NCI-H1694 treated with DMSO at 0.1 percent for 48 hours (cell line): ENCODE data around the gene TIMM10B.

Experiments
- DNase-seq: peaks from one replicate; lab custom pipeline; 2025; lab: John Stamatoyannopoulos, UW

Gene TIMM10B

DNA sequence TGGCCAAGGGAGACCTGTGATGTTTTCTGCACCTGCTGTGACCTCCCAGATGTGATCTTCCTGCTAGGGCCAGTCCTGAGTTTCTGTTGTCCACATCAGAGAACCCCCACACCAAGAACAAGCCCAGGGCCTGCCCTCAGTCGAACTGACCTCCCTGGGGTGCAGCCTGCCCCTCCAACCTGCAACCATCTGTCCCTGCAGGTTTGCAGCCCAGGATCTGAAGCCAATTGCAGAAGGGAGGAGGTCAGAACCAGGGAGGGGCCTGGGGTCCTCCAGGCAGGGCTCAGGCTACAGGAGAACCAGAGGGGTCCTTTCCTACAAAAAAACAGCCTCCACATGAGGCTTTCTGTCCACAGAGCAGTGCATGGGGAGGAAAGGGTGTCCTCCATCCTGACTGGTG is 8.4 kb upstream of the TIMM10B start:
- DNase-seq = no peak

DNA sequence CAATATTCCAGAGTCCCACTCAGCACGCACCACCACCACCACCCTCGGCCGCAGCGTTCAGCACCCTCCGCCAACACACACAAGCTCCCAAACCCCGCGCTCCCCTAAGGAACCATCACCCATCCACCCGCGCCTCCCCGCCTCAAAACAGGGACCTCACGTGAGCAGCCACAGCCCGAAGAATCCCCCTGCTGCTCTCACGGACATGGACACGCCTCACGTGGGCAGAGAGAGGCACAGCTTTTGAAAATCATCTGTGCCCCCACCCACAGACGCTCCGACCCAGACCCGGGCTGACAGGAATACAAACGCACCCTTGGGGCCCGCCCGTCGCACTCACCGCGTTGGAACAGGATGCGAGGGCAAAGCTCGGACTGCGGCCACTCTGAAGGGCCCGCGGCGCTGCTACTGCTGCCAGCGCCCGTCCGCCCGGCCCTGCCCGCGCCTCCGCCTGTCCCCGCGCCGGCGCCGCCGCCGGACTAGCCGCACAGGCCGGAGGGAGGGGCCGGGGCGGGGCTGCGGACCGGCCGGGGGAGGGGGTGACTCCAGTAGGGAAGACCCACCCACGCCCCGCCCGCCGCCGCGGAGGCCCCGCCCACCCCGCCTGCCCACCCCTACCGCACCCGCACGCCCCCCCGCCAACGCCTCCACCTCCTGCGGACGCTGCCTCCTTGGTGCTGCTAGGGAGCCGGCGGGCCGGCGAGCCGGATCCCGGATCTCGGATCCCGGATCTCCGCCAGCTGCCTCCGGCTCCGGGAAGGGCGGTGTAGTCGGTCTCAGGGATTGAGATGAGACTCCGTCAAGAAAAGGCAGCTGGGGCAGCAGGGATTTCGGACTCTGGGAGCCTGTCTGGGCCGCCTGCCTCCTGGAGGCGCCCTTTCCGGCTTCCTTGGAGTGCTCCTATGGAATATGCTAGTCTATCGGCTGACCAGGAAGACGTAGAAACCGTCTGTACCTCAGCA is 7.6 kb upstream of the TIMM10B start, which contains the start of gene TRIM3:
Gene TRIM3, minus strand, starts transcription at position 491 of the 962 bp plus-strand sequence. CDS start 8,246 bp downstream, outside the sequence.
- peak; percentile 6 for DNase-seq

DNA sequence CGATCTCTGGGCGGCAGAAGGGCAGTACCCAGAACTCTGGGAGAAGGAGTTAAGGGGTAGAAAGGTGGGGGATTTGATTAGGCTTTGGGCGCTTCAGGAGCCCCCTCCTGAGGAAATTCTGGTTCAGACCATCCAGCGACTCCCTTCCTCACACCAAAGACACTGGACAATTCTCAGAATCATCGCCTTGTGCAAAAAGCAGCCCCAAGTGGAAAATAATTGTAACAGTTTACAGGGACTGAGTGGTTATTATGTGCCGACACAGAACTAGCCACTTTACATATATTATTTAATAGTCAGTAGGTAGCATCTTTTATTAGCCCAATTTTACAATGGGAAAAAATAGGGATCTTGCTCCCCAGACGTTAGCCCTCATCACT is 6.9 kb upstream of the TIMM10B start:
- DNase-seq = no peak

DNA sequence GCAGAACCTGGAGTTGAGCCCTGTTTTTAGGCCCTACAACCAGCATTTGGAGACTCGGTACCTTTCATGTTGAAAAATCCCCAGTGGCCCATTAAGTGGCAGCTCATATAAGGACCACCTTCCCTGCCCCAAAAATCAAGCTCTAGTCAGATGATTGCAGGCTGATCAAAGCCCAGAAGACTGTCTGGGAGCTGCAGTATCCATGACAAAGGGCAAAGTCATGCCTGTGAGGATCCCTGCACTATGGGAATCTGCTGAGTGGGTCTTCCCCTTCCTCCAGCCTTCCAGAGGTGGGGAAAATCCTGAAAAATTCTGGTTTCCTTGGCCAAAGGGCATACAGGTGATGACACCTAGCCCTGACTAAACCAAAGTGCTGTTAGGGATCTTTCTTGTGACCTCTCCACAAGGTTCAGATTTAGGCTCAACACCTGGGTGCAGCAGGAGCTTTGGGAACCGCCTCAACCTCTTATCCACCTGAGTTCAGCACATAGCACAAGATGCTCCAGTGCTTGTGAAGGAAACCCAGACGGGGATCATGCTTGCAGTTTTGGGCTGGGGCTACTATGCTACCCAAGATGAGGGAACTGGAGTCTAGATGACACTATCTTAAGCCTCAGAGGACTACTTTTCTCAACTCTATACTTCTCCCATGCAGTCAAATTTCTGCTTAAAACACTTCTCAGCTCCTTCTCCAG is 6.3 kb upstream of the TIMM10B start:
- DNase-seq = no peak

DNA sequence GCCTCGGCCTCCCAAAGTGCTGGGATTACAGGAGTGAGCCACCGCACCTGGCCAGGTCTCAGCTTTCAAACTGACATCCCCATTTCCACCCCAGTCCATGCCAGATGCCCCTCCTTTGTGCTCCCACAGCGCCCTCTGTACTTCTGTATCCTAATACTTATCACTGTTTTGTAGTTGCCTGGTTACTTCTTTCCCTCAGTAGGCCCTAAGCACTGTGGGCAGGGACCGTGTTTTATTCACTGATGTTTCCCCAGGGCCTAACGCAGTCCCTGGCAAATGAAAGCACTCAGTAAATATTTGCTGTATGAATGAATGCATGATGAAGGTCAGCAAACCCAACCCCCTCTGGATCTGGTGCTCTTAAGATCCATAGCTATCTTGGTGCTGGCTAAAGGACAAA is 5.4 kb upstream of the TIMM10B start:
- DNase-seq = no peak

DNA sequence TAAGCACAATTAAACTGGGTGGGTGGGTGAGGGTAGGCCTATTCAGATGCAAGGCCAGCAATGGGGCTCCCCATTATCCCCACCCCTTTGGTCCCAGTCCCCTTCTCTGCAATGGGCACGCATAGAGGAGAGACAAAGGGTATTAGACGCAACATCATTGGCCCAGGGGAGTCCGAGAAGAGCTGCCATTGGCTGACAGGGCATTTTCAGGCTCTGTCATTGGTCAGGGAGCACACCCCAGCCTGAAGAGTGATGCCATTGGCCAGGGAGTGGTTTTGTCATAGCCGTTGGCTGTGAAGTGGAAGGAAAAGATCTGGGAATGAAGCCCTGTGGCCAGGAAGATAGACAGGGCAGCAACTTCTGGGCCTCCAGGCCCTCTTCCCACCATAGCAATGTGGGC is 4.7 kb upstream of the TIMM10B start:
- DNase-seq = no peak

DNA sequence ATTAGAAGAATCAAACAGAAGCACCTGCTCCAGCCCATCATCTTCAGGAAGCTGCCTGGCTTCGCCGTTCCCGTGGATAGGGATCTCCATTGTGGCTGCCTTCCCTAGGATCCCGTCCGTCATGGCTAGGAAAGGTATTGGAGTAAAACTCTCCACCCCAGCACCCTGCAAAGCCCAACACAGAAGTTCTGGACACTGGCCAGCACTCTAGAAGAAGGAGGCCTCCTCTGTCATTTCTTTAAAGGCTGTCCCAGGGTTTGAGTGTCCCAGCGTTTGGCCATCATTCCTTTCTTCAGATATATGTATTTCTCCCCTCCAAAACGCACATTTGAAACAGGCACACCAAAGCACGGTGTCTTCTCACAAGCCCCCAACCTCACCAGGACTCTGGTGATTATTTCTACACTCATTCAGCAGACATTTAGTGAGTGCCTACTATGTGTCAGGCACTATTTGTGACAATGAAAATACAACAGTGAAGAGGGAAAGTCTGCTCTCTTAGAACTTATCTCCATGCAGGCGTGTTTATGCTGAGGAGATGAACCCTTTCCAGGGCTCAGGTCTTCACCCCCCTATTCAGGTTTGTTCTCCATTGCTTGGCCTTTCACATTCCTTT is 894 bp upstream of the TIMM10B start:
- no peak for DNase-seq

DNA sequence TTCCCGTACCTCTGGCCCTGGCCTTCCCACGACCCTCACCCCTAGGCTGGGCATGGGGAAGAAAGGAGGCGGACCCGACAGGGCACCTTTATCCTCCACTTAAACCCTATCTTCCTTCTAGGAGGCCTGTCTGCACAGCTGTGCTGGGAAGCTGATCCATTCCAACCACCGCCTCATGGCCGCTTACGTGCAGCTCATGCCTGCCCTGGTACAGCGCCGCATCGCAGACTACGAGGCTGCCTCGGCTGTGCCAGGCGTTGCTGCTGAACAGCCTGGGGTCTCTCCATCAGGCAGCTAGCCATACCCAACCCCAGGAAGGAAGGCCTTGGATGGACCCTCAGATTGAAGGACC is 599 bp downstream of the TIMM10B start:
- no peak for DNase-seq

DNA sequence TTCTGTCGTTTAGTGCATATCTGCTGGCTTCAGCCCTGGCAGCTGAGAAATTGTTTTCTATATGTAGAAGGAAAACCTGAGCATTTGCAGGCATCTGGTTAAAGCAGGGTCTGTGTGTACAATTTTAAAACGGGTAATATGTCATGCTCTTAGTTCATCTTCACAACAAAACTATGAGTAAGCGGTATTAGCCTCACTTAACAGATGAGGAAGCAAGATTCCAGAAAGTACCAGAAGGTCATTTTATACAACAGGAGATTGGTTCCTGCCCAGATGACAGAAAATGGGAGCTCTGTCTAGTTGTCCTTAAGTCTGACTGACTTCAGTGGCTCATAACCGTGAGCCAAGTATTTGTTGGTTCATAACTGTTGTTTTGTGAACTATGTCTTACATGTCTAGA is 1.1 kb downstream of the TIMM10B start:
- no peak for DNase-seq

DNA sequence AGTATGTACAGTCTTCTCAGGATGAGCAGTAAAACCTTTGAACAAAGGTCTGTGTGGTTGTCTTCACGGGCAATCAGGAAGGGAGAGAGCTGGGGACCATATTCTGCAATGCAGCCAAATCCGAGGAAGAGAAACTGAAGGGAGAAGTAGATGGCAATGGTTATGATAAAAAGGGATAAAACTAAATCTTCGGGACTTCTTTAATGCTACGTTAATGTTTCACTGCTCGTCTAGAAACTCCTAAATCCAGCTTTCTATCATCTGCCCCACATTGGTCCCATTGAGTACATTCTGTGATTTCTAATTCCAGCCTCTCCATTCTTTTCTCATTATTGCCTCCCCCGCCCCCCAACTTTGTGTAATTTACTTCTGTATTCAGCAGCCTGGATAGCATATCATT is 1.7 kb downstream of the TIMM10B start:
- no peak for DNase-seq

DNA sequence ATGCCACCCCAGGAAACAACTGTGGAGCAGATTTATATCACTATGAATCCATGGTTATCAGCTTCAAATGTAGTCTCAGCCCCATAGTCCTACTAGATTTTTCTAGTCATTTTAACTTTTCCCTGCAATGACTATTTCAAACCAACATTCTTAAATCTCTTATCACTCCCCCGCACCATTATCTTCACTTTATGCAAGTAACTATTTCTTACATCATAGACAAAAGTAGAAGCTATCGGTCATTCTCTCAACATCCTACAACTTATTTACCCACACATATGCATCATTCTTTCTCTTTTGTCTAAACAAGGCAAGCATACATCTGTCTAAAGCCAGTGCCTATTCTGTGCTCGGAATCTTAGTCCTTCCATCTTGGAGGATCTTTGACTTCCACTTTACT is 4.4 kb downstream of the TIMM10B start:
- DNase-seq = no peak

DNA sequence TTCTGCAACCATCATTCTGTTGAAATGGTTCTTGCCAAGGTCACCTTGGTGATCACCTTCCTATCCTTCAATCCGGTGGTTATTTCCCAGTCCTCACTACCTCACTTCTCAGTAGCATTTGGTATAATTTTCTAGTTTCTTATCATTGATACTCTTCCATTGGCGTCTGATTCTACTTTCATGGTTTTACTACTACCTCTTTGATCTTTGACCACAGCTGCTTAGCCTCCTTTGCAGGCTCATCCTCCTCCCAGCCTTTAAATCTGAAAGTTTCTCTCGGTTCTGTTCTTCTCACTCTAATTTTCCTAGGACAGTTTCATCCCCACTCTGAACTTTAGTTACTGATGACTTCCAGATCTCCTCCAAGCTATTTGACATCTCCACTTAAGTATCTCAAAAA is 5.0 kb downstream of the TIMM10B start:
- no peak for DNase-seq

DNA sequence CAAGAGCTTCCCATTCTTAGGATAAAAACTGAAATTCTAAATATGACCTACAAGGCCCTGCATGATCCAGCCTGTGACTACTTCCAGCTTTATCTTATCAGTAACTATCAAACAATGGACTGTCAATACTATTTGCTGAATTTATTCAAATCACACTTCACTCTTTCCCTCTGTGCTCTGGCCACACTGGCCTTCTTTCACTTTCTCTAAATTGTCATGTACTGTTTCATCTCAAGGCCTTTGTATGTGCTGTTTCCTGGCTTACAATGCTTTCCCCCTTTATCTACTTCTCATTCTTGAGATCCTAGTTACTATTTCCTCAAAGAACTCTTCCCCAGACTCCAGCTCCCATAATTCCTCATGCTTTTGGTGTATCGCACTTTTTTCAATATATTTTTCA is 5.6 kb downstream of the TIMM10B start:
- no peak for DNase-seq

DNA sequence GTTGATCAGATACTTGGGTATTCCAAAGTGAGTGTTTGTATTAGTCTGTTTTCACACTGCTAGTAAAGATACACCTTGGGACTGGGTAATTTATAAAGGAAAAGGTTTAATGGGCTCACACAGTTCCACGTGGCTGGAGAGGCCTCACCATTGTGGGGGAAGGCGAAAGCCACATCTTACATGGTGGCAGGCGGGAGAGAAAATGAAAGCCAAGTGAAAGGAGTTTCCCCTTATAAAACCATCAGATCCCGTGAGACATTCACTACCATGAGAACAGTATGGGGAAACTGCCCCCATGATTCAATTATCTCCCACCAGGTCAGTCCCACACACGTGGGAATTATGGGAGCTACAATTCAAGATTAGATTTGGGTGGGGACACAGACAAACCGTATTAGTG is 7.0 kb downstream of the TIMM10B start:
- DNase-seq = no peak

DNA sequence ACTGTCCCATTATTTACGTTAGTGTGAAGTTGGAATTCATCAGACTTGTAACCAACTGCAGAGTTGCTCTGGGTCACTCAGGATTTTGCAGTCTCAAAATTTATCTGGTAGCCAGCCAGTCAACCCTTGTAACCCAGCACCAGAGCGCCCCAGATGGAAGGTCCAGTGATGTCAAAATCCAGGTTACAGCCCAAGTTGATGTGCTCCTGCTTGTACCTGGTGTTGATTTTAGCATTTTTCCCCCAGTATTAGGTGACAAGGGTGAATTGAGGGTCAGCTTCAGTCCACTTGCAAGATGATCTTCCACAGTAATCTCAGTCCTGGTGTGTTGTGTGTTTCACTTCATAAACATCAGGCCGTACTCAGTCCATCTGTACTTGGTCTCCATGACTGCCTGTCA is 7.5 kb downstream of the TIMM10B start:
- DNase-seq = no peak

DNA sequence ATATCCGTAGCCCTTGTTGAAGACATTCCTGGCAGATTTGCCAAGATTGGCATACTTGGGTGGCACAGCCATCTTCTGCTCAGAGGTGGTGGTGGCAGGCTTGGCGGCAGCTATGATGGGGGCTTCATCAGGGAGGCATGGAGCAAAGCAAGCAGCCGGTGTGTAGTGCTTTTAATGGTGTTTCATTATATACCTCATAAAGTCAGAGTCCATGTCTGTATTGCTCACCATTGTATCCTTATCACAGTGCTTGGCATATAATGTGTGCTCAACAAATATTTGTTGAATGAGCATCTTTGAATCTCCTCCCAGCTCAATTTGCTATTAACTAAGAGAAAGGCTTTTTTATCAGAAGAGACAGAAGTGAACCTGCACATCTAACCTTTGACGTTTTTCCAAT is 8.0 kb downstream of the TIMM10B start:
- DNase-seq = no peak

DNA sequence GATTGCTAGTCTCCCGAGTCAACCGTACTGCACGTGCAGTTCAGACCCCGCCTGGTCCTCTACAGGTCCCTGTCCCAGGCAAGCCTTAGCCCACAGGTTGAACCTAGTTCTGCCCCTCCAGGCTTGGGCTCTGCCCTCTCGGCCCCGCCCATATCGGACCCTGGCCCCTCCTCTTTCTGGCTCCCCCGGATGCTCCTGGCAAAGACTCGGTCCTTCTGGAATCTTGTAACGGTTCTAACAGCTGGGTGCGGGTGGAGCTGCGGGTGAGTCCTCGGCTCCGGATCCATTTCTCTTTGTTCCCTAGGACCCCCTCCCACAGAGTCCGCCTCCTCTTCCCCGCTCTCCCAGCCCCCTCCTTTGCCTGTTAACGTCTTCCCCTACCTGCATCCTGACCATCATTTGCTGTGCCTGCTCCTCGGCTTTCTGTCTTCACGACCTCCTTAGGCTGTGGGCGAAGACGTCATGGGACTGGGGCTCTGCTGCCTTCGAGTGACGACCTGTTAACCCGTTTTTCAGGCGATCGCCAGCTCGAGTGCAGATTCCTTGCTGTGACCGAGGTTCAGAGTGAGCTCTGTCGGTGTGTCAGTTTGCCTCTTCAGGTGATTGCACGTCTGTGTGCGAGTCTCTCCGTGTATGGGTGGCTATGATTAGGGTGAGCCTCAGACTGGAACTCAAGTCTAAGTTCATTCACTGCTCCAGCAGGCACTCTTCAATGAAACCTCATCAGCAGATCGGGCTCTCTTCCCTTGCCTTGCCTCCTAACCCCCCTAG is 16.0 kb downstream of the TIMM10B start, which contains the start of gene DNHD1:
Gene DNHD1, plus strand, starts transcription at position 212 of the 771 bp plus-strand sequence. CDS start 936 bp downstream, outside the sequence.
- no peak for DNase-seq

DNA sequence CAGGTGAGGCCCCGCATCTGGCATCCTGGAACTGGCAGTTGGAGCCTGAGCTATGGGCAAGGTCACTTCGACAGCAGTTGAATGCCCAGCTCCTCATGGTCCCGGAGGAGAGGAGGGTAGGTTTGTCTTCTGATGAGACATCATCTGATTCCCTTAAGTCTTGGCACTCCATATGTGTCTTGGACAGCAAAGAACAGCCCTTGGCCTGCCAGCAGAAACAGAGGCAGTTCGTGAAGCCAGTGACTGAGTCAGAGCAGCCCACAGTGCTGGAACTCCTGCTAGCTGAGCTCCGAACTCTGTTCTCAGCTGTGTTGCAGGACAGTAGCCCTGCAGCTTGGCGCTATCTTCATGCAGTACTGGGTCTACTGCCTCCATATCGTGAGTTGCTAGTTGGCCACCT is 16.8 kb downstream of the TIMM10B start:
- DNase-seq = no peak

DNA sequence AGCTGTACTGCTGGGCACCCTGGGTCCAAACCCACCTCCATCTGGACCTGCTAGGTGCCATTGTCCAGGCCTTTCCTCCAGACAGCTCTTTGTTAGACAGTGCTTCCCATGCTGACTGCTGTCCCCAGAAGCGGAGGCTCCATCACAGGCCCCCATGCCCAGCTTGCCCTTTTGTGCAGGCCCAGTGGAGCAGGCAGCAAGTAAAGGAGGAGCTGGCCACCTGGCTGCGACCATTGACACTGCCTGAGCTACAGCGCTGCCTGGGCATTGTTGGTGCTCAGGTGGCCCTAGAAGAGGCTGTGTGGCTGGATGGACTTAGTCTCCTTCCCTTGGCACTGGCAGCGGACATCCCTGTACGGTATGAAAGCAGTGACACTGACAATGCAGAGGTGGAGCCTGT is 17.2 kb downstream of the TIMM10B start:
- no peak for DNase-seq

DNA sequence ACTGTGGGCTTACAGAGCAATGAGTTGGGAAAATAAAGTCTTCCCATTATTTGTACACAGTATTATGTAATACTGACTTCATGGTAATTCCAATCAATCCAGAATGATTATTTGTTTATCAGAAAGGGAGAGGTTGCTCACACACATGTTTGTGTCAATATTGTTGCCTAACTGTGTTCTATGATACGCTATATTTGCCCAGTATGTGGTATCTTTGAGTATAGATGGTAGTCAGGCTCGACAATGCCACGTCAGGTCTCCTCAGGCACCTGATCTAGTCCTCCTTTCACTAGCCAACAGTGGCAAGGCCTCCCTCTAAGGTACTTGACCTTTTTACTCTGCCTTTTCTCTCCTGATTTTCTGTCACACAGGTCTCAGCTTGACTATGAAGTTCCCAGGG is 21.1 kb downstream of the TIMM10B start:
- DNase-seq = no peak

DNA sequence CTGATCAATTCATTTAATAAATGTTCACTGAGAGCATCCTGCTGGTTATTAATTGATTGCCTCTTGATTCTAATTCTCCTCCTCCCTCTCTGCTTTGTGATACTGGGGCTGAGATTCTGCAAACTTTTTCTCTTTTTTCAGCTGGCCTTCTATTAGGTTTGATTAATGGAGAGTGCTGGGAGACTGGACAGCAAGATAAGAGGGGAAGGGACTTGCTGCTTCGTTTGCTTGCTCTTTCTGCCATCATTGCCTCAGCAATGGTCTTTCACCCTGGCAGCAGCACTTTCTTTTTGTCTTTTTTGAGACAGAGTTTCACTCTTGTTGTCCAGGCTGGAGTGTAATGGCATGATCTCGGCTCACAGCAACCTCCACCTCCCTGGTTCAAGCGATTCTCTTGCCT is 22.9 kb downstream of the TIMM10B start:
- DNase-seq = no peak
